Measurements from ENCODE around the gene EFNA3.
"Not testable (repeated sequence)": the region's sequence is repeated elsewhere in the genome, so short reads cannot be mapped to it uniquely, and the experiment has no call there.

EFNA3 gene

DNA sequence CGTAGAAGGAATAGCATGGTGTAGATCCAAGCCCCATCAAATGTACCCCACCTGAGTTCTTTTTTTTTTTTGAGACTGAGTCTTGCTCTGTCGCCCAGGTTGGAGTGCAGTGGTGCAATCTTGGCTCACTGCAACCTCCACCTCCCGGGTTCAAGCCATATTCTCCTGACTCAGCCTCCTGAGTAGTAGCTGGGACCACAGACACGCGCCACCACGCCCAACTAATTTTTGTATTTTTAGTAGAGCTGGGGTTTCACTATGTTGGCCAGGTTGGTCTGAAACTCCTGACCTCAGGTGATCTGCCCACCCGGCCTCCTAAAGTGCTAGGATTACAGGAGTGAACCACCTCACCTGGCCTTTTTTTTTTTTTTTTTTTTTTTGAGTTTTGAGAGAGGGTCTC is 39.5 kb downstream of the EFNA3 start:
- DNase-seq, result not testable (repeated sequence)

DNA sequence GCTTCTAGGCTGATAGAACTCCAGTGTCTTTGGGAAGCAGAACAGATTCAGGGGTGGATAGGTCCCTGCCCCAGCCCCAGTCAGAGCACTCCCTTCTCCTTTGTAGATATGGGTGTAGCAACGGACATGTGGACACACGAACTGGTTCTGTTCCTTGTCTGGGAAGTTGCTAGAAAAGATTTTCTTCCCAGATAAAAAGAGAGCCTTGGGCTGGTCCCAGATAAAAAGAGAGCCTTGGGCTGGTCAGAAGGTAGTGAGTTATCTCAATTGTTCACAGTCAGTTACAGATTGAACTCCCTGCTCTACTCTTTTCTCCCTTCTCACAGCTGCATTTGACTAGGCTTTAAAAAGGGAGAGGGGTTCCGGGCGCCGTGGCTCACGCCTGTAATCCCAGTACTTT is 41.6 kb downstream of the EFNA3 start:
- DNase-seq, result no peak

DNA sequence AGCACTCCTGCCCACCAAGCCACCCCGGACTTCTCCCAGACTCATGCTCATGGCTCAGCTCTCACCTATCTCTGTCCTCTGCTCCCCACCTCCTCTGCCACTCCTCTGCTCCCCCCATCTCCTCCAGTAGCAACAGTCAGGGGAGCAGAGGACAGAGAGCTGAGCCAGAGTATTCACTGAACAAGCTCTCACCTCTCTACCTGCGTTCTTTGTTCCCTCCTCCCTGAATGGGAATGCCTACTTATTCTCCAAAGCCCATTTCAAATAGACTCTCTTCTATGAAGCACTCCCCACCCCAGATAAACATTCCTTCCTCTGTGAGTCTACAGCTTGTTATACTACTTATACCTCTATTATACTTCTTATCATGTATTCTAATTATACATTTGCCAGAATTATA is 42.6 kb downstream of the EFNA3 start:
- no peak for DNase-seq

DNA sequence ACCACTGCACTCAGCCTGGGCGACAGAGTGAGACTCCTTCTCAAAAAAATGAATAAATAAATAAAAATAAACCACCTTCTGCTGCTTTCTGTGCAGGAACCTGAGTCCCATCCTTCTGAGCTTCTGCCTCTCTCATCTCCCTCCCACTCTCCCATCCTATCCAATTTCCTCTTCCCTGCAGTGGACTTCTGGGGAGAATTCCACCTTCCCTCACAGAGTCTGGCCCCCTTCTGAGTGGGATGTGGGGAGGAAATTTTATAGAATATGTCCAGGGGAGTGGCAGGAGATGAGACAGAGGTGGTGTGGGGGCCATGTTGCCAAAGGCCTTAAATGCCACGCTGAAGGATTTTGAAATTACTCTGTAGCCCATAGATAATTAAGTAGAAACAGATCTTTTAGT is 43.7 kb downstream of the EFNA3 start:
- no peak for DNase-seq

DNA sequence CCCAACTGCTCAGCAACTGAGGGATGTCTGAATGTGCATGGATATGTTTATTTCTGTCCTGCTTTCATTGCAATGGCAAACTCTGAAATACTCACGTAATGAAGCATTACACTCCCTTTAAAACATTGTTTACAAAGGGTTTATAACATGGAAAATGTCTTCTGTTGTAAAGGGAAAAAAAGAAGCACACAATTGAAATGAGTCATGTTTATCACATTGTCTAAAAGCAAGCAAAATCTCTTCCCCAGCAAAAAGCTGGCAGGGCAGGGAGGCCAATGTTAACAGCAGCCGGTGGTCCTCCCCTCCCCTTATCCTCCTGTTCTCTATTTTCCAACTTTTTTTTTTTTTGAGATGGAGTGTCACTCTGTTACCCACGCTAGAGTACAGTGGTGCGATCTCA is 45.2 kb downstream of the EFNA3 start:
- DNase-seq, result no peak

DNA sequence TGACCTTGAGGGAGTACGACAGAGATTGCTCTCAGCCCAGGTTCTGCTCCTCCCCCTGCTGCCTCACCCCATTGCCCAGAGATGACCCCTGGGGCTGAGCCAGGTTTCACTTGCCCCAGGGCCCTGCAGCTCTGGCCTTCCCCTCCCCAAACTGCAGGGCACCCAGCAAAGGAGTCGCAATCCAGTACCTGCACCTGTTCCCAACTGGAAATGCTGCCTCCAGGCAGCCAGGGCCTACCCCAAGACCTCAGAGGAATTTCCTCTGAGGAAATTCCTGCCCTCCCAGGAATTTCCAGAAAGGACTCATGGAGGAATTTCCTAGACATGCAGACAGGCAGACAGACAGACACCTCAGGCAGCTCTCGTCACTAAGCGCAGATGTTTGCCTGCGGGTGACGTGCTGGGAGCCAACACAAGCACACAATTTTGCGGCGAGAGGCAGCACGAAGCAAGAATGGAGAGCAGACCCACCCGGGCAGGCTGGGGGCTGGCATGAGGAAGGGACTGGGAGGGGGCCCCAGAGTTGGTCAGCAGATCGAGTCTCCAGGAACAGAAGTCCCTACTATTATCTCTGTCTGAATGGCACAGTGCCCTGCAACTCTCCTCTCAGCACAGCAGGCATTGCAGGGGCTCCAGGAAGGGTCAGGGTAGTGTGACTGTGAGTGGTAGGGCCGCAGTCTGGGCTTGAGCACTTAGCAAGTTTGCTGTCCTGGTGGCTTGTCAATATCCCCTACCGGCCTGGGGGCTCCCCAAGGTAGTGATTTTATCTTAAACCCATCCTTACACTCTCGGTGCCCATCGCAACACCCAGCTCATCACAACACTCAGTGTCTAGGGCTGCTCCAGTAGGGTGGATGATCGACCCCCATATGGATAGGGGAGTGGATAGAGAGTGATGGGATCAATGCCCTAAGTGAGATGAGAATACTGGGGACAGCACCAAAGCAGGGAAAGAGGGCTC is 46.1 kb downstream of the EFNA3 start:
- DNase-seq, result no peak

DNA sequence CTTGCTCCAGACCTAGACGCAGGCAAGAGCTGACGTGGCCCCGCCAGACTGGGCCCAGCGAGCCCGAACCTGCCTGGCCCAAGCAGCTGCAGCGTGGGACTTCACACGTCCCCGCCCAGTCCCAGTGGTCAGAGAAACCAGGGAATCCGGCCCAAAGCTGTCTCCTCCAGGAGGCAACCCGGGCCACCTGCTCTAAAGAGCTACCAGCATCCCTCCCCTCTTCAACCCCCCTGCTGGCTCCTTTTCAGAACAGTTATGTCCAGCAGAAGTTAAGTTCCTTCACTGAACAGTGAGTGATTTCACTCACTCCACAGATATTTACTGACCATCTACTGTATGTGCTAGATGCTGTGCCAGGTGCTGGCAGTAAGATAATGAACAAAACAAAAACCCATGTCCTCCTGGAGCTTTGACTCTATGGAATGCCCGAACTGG is 46.9 kb downstream of the EFNA3 start:
- DNase-seq, result no peak

DNA sequence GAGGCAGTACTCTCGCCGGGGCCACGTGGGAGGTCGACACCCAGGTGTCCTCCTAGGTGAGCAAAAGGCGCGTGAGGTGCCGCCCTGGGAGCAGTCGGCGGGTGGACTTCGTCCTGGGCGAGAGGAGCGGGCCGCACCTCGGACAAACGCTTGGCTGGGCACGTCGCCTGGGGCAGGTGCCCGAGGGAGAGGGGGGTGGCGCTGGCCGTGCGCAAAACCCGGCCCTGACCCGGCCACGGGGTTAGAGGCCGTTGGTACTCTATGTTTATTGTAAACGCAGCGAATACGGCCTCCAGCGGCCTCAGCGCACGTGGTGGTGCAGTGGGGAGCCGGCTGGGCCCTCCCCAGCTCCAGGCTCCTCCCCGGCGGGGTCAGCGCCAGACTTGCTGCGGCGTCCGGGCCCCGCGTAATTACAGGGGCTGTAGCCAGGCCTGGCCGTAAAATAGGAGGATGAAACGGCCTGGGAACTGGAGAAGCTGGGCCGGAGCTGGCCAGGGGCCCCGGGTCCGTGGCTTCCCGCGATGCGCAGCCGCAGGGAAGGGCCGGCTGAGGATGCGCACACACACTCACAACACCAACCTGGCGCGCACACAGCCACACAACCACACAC is 47.4 kb downstream of the EFNA3 start:
- DNase-seq, result no peak

DNA sequence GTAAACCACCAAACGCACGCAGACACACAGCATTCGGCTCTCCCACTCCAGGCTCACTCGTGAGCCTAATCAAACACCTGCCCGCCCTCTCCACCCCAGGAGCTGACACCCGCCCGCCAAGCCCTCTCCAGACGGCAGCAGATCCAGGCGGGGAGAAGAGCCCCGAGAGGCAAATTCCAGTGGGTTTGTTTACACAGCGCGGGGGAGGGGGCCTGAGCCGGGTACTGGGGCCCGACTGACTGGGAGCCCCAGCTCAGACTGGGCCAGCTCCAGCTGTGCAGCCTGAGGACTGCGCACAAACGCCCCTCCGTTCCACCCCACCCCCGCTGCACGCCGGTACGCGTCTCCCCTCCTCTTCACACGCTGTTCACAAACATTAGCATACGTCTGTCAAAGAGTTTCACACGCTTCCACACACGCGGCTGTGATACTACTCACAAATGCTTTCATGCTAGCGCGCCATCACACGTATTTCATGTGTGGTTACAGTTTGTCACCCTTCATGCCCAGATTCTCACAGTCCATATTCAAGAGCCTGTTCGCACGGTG is 48.0 kb downstream of the EFNA3 start:
- peak; percentile 62 for DNase-seq

DNA sequence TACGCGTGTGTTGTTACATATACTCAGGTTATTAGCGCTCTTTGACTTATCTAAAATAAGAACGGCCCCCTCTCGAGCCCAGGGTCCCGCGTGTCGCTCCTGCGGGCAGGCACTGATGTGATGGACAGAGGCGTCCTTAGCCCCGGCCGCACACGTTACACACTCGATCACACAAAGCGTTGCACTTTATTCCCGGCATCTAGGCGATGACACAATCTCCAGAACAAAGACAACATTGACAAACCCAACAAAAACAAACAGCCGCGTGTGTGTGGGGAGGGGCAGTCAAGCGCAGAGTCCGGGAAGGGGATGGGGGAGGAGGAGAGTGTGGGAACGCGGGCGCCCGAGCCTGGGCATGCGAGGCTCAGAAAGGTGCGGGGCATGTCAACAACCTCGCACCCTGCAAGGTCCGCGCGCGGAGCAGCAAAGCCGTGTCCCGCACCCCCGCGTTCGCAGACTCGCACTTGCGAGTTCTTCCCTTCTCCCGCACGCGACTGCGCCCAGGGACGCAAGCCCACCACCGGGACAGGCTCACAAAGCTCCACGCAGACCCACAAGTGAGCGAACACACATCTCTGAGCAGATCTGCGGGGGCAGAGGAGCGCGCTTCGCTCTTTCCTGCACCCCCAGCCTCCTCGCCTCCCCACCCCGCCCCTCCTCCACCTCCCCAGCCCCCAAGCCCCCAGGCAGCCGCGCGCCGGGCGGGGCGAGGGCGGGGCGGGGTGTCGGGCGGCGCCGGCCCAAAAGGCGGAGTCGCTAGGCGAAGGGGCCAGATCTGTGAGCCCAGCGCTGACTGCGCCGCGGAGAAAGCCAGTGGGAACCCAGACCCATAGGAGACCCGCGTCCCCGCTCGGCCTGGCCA is 48.7 kb downstream of the EFNA3 start, which contains the start of gene EFNA1:
Gene EFNA1, plus strand, starts transcription at position 772 of the 862 bp plus-strand sequence. CDS start 102 bp downstream, outside the sequence.
- peak; percentile 77 for DNase-seq

DNA sequence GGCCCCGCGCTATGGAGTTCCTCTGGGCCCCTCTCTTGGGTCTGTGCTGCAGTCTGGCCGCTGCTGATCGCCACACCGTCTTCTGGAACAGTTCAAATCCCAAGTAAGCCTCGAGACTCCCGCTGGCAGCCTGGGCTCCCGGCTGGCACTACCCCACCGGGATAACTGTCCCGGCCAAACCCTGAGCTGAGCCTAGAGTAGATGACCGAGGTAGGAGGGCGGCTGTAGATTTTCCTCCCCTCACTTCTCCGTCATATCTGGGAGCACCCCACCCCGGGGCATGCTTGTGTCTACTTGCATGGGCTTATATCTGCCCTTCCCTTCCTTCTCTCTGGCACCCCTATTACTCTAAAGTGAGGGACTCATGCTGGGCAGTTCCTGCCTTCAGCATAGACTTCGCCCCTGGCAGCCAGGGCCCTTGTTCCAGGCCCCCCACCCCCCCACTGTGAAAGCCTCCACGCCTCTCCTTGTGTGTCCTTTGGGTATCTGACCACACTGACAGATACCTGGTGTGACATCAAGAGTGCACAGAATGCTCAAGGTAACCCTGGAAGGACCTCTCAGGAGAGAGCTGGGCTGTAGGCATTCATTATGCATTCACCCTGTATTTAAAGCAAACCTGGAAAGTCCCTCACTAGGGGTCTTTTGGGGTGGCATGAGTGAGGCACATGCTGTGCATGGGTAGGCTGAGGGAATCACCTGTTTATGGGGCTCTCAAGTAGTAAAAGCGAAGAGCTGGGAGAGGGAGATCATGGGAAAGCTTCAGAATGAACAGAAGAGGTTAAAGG is 49.5 kb downstream of the EFNA3 start:
- DNase-seq, result no peak

DNA sequence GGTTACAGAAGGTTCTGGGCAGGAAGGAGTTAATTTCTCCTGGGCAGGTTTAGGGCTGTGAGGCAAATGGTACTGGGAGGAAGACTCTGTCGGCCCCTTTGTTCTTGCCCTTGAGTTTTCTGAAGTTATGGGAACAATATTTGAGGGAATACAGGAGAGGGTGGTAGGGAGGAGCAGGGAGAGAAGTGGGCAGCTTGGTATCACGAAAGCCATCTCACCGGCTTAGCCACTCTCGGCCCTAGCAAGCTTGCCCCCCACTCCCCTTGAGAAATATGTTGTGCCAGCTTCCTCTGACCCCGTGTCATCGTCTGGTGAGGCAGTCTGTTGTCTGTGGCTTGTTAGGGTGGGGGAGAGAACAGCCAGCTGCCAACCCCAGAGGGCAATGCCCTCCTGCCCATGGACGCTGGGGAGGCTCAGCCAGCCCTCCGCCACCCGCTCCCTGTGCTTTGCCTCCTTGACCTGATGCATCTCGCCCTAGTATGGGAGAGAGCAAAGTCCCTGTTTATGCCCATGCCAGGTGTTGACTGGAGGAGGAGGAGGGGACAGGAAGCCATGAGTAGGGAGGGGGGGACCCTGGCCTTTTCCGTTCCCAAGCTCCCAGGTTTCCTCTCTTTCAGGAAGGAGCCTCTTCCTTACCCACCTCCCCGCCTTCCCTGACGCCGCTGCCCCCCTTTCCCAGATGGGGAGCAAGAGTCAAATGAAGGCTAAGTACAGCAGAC is 50.3 kb downstream of the EFNA3 start:
- no peak for DNase-seq

DNA sequence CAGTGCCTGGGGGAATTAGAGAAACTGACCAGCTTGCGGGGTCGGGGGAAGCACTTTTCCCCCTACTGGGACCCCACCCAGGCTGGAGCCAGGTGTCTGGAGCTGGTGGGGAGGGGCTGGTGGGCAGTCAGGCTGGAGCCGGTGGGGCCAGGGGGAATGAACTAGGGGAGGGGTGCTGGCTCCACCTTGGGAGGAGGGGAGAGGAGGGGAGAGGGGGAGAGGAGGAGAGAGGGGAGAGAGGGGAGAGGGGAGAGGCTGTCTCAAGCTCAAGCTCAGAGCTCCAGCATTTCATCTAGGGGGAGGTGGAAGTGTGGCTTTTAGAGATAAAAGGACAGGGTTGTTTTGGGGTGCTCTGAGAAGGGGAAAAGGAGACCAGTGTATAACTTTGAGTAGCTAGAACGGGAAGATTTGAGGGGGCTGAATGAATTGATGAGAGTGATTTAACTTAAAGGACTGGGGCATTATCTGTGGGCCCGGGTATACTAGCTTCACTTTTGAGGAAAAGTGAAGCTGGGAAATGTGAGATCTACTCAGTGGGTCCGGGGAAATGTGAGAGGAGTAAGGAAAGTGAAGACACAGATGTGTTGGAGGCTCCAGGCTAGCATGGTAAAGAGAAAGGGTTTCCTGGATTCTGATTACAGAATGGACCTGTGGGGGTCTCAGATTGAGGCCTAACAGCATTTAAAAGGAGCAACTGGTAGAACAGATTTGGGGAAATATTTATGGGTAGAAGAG is 51.8 kb downstream of the EFNA3 start:
- DNase-seq, result no peak

DNA sequence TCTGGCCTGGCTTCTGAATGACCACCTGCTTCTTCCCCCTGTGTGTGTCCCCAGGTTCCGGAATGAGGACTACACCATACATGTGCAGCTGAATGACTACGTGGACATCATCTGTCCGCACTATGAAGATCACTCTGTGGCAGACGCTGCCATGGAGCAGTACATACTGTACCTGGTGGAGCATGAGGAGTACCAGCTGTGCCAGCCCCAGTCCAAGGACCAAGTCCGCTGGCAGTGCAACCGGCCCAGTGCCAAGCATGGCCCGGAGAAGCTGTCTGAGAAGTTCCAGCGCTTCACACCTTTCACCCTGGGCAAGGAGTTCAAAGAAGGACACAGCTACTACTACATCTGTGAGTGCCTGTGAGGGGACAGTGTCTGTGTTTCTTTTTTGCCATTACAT is 52.6 kb downstream of the EFNA3 start:
- DNase-seq, result no peak

DNA sequence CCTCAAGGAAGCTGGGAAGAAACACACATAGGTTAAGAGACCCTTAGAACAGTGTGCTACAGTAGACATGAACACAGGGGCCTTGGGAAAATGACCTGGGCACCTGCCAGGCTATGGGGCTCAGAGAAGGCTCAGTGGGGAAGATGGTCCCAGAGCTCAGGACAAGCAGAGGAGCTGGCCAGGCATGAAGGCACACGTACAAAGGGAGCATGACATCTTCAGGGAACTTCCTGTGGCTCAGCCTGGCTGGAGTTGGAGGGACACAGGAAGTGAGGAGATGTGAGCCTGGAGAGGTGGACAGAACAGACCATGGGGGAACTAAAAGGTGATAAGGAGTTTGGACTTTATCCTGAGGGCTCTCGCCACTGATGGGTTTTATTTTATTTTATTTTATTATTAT is 53.2 kb downstream of the EFNA3 start:
- no peak for DNase-seq

DNA sequence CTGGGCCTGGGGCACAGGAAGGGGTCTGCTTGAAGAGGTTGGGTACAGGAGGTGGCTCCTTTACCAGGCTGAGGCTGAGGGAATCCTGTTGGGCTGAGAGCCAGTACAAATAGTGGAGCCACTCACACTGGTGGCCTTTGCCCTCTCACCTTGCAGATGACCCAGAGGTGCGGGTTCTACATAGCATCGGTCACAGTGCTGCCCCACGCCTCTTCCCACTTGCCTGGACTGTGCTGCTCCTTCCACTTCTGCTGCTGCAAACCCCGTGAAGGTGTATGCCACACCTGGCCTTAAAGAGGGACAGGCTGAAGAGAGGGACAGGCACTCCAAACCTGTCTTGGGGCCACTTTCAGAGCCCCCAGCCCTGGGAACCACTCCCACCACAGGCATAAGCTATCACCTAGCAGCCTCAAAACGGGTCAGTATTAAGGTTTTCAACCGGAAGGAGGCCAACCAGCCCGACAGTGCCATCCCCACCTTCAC is 55.2 kb downstream of the EFNA3 start:
- no peak for DNase-seq

DNA sequence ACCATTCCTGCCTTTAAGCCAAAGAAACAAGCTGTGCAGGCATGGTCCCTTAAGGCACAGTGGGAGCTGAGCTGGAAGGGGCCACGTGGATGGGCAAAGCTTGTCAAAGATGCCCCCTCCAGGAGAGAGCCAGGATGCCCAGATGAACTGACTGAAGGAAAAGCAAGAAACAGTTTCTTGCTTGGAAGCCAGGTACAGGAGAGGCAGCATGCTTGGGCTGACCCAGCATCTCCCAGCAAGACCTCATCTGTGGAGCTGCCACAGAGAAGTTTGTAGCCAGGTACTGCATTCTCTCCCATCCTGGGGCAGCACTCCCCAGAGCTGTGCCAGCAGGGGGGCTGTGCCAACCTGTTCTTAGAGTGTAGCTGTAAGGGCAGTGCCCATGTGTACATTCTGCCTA is 55.7 kb downstream of the EFNA3 start:
- no peak for DNase-seq

DNA sequence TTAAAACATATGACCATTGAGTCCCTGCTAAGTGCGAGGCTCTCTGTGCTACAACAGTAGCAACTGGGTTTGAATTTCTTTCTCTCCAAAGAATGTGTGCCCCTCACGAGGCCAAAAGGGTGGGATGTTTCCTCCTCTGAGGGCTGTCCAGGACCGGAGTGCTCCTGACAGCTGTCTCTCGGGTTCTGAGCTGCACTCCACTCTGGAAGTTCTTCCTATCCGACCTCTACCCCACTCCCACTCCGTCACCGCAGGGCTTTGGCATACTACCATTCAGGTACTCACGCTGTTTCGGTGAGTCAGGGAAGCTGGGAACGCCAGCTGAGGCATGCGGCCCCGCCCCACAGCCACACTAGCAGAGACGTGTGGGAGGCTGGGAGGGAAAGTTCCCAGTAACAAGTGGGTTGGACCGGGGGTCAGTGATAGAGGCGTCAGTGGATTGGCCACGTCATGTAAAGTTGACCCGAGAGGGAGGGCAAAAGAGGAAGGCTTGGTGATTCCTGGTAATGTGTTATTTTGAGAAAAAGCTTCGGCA is 56.3 kb downstream of the EFNA3 start:
- DNase-seq, result peak; percentile 81

DNA sequence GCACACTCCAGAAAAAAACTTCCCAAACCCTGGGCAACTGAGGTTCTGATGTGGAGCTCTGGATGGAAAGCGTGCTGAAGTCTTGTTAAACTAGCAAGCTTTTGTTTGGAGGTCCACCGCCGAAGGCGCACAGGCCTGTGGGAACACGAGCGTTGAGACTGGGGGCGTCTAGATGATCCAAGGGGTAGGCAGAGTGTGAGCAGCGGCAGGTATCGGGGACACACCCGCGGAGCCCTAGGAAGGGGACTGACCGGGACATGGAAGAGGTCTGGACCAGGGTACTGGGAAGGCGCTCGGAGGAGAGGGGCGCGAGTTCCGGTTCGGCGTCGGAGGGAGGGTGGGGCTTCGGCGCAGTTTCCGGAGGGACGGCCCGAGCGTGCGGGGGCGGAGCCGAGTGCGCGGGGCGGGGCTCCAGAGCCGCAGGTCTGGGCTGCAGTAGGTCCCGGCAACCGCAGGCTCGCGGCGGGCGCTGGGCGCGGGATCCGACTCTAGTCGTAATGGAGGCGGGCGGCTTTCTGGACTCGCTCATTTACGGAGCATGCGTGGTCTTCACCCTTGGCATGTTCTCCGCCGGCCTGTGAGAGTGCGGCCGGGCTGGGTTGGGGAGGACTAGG is 56.9 kb downstream of the EFNA3 start, which contains the start of gene SLC50A1:
Gene SLC50A1, plus strand, starts transcription at position 438 of the 614 bp plus-strand sequence. Its CDS starts 60 bp downstream, at position 498.
- DNase-seq, result peak; percentile 97

DNA sequence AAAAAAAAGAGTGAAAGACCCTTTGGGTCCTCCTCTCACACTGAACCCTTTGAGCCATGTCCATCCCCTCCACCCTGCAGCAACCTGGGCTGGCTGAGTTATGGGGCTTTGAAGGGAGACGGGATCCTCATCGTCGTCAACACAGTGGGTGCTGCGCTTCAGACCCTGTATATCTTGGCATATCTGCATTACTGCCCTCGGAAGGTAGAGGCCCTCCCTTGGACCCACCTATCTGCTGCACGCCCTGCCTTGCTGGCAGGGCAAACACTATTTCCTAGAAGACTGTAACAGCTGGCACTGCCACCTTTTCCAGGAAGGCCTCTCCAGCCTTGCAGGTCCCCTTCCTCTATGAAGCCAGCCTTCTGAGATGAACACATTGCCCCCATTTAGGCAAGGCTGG is 58.1 kb downstream of the EFNA3 start:
- peak; percentile 60 for DNase-seq

Data from activated CD8-positive, alpha-beta memory T cell treated with anti-CD3 and anti-CD28 coated beads, Interleukin-2, amount 50 U/mL, for 48 hours (primary cell).